Activated CD8-positive, alpha-beta T cell treated with anti-CD3 and anti-CD28 coated beads for 36 hours (primary cell): ENCODE measurements around the gene CLDN10. TPM values are rescaled to one million over a fixed set of nuclear protein-coding genes. Genes with fewer than 3 reads are reported as not detected.

Source experiments
- ATAC-seq: fragments of 200-7000 bp; cut with Tn5 transposase; one replicate; pipeline ENCODE4 v1.10.0; 2021; ENCODE audit warnings: mild to moderate bottlenecking, moderate library complexity
- CTCF ChIA-PET: fragments of 350-600 bp; sonication (Branson Sonifier 250); formaldehyde crosslinking; loops from one replicate; lab custom pipeline; 2021; ENCODE audit warnings: antibody characterized with exemption; lab: Charles Lee
- POLR2A ChIA-PET: fragments of 350-600 bp; sonication (Branson Sonifier 250); formaldehyde crosslinking; loops from one replicate; lab custom pipeline; 2021; ENCODE audit warnings: antibody characterized with exemption; lab: Charles Lee
- DNase-seq: peaks from one replicate; pipeline ENCODE4 v3.0.0-alpha.2; 2020
- H3K27ac Mint-ChIP-seq: one replicate; pipeline ENCODE4 v1.8.0; 2021; ENCODE audit warnings: mild to moderate bottlenecking, mixed read lengths
- H3K27me3 Mint-ChIP-seq: one replicate; pipeline ENCODE4 v1.8.0; 2021; ENCODE audit warnings: mixed read lengths
- H3K36me3 Mint-ChIP-seq: one replicate; pipeline ENCODE4 v1.8.0; 2021; ENCODE audit warnings: low read depth, mixed read lengths
- H3K4me1 Mint-ChIP-seq: one replicate; pipeline ENCODE4 v1.8.0; 2021; ENCODE audit warnings: low read depth, mixed read lengths
- H3K4me3 Mint-ChIP-seq: one replicate; pipeline ENCODE4 v1.8.0; 2021; ENCODE audit warnings: mild to moderate bottlenecking, moderate library complexity, mixed read lengths
- H3K9me3 Mint-ChIP-seq: one replicate; pipeline ENCODE4 v1.8.0; 2021; ENCODE audit warnings: mixed read lengths
- intact Hi-C: fragments of 100-400 bp; cut with micrococcal nuclease; formaldehyde crosslinking; loops from one replicate; pipeline ENCODE4 v1.10.0; 2022
- total RNA-seq, 2 experiments: library from RNA; stranded (reverse); gene quantifications; one replicate each; pipeline ENCODE4 v1.2.3, GENCODE V29; 2021
- TF ChIP-seq, protein P1 (sequence below): fragments of 200-600 bp; IDR thresholded peaks from one replicate; pipeline ENCODE4 v1.8.0; 2022; ENCODE audit warnings: antibody characterized with exemption, mild to moderate bottlenecking

Gene CLDN10
- total RNA-seq, 2 experiments from 2014 or later: not detected

DNA sequence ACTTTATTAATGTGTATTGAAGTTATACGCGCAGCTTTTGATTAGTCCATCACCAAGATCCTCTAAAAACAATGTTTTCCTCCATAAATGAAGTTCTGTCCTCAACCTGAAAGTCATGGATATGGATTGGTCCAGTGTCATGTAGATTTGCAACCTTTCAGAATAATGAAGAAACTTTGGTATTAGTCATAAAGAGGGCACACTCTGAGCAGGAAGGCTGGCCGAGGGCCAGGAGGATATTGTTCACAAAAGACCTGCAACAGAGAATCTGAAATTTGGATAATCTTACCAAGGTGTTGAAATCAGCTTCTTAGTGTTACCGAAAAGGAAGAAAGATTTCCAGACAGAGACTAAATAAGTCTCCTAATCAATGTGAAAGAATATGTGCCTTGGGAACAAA lies 20.7 kb downstream of the CLDN10 start:
- ChIA-PET POLR2A (no interaction called here), CTCF (interaction anchor here (1.5 kb wide), 1 partner anchor 261 kb away, joined by 5 read pairs; no protein-coding TSS in a partner anchor)
- no peak overlapping the region for H3K27ac Mint-ChIP-seq
- intact Hi-C loops: no loop called here
- ATAC-seq (no peak), DNase-seq (no peak)
- H3K36me3 Mint-ChIP-seq: no peaks in the 10 kb centered on the region
- no peaks in the 10 kb centered on the region for H3K4me1 Mint-ChIP-seq
- no peaks in the 10 kb centered on the region for H3K9me3 Mint-ChIP-seq
- TF ChIP-seq, protein P1, sequence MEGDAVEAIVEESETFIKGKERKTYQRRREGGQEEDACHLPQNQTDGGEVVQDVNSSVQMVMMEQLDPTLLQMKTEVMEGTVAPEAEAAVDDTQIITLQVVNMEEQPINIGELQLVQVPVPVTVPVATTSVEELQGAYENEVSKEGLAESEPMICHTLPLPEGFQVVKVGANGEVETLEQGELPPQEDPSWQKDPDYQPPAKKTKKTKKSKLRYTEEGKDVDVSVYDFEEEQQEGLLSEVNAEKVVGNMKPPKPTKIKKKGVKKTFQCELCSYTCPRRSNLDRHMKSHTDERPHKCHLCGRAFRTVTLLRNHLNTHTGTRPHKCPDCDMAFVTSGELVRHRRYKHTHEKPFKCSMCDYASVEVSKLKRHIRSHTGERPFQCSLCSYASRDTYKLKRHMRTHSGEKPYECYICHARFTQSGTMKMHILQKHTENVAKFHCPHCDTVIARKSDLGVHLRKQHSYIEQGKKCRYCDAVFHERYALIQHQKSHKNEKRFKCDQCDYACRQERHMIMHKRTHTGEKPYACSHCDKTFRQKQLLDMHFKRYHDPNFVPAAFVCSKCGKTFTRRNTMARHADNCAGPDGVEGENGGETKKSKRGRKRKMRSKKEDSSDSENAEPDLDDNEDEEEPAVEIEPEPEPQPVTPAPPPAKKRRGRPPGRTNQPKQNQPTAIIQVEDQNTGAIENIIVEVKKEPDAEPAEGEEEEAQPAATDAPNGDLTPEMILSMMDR: no peak
- H3K4me3 Mint-ChIP-seq: no peak overlapping the region
- peaks cover 9% of the 10 kb centered on the region for H3K27me3 Mint-ChIP-seq

DNA sequence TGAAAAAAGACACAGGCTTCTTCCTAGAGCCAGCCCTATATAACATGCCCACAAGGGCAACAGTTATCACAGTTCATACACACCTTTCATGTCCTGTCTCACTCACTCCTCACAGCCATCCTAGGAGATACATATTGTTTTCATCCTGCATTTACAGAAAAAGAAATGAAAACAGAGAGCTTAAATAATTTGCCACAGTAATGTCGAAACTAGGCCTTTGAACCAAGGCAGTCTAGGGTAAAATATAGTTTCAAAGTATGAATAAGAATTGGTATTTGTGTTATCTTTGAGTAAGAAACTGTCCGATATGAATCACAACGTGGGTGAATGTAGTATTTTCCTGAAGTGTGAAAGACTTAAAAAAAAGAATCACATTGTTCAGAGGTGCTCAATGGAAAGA lies 26.8 kb downstream of the CLDN10 start:
- intact Hi-C loops: no loop called here
- no peak overlapping the region for H3K4me3 Mint-ChIP-seq
- CTCF ChIA-PET: no interaction called here

DNA sequence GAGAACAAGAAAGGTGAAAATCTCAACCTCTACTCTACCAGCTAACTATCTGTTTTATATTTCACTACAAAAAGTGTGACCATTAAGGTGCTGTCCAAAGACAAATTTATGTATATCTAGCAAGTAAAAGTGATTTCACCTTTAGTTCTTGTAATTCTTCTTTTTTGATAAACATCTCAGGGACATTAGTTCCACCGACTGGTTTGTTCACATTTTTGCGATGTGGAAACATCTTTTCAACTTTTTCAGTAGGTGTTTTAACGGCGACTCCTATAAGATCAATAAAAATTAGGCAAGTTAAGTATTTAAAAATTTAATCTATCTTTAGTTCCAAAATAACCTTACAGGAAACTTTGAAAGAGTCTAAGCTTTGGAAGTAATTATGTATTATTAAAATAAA lies 33.3 kb downstream of the CLDN10 start:
- intact Hi-C loops: no loop called here
- Mint-ChIP-seq H3K4me1 (no peaks in the 10 kb centered on the region), H3K4me3 (no peak overlapping the region), H3K27ac (no peak overlapping the region), H3K9me3 (no peaks in the 10 kb centered on the region), H3K27me3 (peaks cover 8% of the 10 kb centered on the region), H3K36me3 (no peaks in the 10 kb centered on the region)
- POLR2A ChIA-PET: no interaction called here
- TF ChIP-seq, protein P1: no peak
- ATAC-seq (no peak), DNase-seq (no peak)
- CTCF ChIA-PET: interaction anchor here (1.2 kb wide), 1 partner anchor 38 kb away, joined by 4 read pairs; no protein-coding TSS in a partner anchor

More for the DNA sequence above, 26.8 kb downstream of the CLDN10 start:
- POLR2A ChIA-PET: no interaction called here
- Mint-ChIP-seq H3K27me3 (peaks cover 2% of the 10 kb centered on the region), H3K4me1 (no peaks in the 10 kb centered on the region), H3K27ac (no peak overlapping the region), H3K36me3 (no peaks in the 10 kb centered on the region), H3K9me3 (no peaks in the 10 kb centered on the region)
- TF ChIP-seq, protein P1: no peak
- DNase-seq (no peak), ATAC-seq (no peak)

DNA sequence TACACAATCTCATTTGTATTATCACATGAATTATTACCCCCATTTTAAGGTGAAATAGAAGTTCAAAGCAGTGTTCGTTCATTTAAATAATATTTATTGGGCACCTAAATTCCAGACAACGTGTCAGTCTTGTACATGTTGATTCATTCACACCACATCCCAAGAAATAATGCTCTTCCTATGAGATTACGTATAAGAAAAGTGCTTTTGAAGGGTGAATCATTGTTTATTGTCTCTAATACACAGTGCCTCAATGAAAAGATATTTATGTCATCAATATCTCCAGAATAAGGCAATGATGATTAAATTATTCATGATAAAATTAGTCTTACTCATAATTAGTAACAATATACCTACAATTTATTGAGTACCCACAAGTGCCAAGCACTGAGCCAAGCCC lies 35.6 kb downstream of the CLDN10 start:
- TF ChIP-seq, protein P1: no peak
- Mint-ChIP-seq H3K27me3 (peaks cover 15% of the 10 kb centered on the region), H3K36me3 (no peaks in the 10 kb centered on the region), H3K4me1 (no peaks in the 10 kb centered on the region), H3K9me3 (no peaks in the 10 kb centered on the region), H3K27ac (no peak overlapping the region), H3K4me3 (no peak overlapping the region)
- ChIA-PET CTCF (no interaction called here), POLR2A (no interaction called here)
- ATAC-seq: no peak
- no peak for DNase-seq
- intact Hi-C loops: no loop called here

DNA sequence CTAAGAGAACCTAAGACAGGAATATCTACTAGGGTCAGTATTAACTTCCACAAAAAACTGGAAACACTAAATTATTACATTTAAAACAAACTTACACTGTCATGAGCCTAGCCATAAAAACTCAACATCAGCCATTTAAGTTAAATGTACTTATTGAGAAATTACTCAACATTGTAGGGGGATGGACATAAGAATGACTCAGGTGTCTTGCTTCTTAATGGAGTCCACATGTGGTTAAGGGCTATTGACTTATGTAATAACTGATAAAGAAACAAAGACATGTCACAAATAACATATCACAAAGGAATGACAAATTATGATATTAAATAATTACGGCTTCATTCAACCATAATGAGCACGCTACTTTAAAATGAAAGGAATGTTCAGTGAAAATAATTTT lies 36.2 kb downstream of the CLDN10 start:
- no peaks in the 10 kb centered on the region for H3K36me3 Mint-ChIP-seq
- ChIA-PET CTCF (no interaction called here), POLR2A (no interaction called here)
- H3K4me3 Mint-ChIP-seq: no peak overlapping the region
- no peak overlapping the region for H3K27ac Mint-ChIP-seq
- H3K27me3 Mint-ChIP-seq: peaks cover 15% of the 10 kb centered on the region
- no peaks in the 10 kb centered on the region for H3K9me3 Mint-ChIP-seq
- ATAC-seq (no peak), DNase-seq (no peak)
- TF ChIP-seq, protein P1: no peak
- intact Hi-C loops: no loop called here
- no peaks in the 10 kb centered on the region for H3K4me1 Mint-ChIP-seq
